GM18526 (cell line): Measurements from ENCODE around the gene CYTH4.

Experiments used
- POLR2A ChIP-seq: IDR thresholded peaks from 3 replicates; pipeline ENCODE4 v1.6.1; 2011; ENCODE audit not compliant: insufficient read length; ENCODE audit errors: extremely low read depth

CYTH4 gene

DNA sequence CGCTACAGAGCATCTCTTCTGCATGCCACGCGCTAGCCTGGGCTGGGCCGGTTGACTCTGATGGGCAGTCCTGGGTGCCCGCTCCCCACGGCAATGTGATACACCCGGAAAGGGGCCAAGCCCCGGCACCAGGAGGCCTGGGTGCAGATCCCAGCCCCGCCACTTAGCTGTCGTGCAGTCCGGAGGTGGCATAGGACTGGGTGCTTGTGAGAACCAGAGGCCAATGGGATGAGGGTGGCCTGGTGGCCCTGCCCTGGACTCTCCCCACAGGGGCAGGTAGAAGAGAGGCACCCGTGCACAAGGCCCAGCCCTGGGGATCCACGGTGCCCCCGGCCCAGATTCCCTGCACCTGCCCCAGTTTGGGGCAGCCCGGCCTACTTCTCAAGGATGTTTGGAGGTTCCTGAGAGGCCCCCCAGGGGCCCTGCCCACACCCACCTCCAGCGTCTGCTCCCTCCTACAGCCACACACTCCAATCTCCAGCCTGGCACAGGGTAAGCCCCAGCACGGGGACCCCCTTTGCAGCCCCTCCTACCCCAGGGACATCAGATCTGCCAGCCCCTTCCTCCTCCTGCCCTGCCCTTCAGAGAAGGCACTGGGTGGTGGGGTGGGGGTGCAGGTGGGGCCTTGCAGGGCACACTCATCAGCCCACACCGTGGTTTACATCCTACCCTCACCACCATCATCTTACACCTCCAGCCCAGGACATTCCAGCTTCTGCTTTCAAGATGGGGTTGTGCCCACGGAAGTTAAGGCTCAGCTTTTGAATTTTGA is 66.9 kb downstream of the CYTH4 start:
- no peak for TF ChIP-seq POLR2A

DNA sequence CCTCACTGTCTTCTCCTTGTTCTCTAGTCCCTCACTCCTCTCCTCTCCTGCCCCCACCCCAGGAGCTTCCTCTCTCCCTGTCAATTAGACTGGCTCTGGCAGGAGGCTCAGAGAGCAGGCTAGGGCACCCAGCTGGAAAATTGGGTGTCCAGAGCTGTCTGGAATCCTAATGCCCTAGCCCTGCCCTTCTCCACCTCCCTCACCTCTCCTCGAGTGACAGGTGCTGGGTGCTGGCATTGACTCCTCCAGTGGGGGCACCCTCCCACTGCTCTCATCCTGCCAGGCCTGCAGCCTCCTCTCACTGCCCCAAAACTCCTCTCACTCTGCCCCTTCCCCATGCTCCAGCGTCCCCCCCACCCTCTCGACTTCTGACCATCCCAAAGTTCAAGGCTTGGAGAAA is 68.9 kb downstream of the CYTH4 start:
- TF ChIP-seq POLR2A = no peak

DNA sequence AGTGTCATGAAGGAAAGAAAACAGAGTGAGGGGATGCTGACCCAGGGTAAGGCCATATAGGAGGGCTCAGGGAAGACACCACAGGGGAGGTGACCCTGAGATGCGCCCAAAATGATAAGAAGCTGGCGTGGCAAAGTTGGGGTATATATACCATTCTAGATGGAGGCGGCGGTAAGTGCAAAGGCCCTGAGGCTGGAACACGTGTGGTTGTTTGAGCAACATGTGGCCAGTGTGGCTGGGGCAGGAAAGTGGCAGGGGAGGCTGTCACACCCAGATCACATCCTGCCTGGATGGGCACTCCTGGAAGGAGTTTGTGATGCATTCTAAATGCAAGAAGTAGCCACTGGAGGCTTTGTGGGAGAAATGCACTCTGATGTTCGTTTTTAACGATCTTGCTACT is 70.2 kb downstream of the CYTH4 start:
- no peak for TF ChIP-seq POLR2A

DNA sequence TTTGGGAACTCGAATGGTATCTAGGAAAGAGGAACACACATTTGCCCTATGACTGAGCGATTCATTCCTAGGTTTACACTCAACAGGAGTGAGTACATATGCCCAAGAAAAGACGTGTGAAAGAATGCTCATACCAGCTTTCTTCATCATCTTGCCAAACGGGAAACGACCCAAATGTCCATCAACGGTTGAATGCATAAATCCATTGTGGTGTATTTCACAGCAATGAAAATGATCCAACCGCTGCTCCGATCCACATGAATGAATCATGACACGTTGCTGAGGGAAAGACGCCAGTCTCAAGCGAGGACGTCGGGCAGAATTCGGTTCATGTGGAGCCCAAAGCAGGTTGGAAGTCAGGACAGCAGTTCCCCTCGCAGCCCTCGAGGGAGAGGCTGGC is 71.5 kb downstream of the CYTH4 start:
- TF ChIP-seq POLR2A = no peak

DNA sequence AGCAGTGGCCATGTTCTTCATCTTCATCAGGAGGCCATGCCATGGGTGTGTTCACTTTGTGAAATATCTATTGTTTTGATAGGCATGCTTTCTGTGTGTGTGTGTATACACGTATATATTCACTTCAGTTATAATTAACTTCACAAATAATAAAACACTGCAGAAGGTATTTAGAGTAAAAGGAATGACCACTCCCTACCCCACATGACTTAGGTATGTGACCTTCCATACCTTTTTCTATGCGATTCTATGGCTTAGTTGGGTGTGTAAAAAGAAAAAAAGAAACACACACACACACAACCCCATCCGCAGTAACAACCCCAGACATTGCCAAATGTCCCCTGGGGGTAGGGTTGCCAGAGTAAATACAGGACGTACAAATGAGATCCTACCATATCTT is 72.0 kb downstream of the CYTH4 start:
- no peak for TF ChIP-seq POLR2A

DNA sequence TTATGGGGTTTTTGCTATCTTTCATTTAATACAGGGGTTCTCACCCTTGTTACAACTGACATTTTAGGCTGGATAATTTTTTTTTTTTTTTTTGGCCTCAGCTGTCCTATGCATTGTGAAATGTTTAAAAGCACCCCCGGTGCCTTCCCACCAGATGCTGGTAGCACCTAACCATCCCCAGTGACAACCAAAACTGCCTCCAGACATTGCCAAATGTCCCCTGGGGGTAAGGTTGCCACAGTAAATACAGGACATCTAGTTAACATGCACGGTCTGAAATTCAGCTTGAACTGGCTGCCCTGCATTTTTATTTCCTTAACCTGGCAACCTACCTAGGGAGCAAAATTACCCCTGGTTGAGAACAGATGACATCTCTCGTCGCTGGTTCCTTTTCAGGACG is 72.4 kb downstream of the CYTH4 start:
- TF ChIP-seq POLR2A = no peak

DNA sequence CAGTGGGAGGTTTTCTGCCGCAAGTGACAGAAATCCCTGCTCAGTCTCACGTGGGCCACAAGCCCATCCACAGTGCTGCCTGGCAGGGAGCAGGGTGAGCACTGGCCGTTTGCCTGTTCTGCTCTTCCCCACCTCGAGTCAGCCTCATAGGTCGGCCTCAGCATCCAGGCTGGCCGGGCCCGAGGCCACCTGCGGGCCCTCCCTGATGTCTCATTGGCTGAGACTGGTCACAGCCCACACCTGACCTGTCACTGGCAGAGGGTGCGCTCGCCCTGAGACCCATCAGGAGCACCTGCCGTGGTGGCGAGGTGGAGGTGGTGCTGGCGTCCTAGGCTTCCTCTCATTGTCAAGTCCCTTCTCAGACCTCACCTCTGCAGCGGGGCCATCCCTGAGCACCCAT is 72.9 kb downstream of the CYTH4 start:
- no peak for TF ChIP-seq POLR2A

DNA sequence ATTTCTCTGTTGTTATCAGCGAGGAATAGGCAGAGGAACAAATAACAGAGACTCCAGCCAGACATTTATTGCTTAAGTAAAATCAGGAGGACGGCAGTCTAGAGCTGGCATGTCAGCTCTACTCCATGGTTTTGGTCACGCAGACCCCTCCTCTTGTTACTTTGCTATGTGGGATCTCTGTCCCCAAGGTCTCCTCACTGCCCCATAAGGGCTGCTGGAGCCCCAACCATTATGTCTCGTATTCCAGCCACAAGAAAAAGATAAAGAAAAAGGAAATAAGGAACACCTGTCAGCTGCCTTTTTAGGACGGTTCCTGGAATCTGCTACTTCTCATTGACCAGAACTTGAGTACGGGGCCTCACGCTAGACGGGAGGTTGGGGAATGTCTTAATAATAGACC is 74.6 kb downstream of the CYTH4 start:
- TF ChIP-seq POLR2A = no peak

DNA sequence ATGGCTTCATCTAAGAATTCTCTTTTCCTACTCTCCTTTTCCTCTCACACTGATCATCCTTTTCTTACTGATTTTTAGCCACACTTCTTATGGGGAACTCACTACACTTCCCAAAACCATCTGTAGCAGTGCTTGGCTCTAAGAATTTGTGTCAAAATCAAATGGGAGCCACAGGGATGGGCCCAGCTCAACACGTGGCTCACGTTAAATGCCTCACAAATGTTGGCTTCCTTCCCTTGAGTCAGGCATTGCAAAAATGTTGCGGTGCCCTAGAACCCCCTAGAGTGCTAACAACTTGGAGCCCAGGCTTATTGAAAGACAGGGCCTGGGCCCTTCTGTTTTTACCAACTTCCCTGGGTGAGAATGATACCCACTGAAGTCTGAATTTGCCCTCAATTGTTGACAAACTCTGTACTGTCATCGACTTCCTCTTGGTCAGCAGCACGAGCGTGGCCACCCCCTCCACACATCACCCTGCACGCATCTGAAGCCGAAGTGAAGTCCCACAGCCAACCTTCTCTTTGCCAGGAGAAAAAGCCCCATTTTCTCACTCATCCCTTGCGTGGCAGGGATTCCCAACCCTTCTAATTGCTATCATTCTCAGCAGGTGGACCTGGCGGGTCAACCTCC is 75.3 kb downstream of the CYTH4 start:
- TF ChIP-seq POLR2A = no peak

DNA sequence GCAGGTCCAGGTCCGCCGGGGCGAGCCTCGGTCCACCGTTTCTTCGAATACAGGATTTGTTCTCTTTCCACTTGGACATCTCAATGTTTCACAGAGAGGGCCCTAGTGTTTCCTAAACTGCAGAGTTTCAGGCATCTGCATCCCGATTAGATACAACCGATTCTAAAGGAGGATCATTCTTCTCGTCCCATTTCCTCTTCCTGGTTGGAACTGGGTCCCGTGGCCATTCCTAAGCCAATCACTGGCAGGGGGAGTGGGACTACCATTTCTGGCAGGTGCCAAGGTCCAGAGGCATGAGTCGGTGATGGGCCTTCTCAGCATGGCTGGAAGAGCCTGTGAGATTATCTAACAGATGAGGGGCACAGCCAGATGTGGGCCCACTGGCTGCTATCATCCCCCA is 76.1 kb downstream of the CYTH4 start:
- TF ChIP-seq POLR2A = no peak

DNA sequence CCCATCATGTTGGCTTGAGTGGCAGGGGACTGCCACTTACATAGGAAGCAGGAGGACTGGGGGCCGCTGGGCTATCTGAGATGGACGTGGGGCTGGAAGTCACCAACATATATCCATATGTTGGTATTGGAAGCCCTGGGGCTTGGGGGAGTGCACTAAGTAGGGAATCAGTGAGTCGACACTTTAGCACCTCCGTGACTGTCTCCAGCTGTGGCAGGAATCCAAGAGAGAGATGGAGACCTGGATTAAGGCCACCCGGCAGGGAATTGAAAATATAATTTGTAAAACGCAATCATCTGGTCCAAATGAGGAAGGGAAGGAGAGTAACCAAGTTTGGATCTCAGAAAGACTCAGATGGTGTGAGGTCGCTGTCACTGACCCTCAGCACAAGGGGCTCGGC is 76.6 kb downstream of the CYTH4 start:
- TF ChIP-seq POLR2A = no peak

DNA sequence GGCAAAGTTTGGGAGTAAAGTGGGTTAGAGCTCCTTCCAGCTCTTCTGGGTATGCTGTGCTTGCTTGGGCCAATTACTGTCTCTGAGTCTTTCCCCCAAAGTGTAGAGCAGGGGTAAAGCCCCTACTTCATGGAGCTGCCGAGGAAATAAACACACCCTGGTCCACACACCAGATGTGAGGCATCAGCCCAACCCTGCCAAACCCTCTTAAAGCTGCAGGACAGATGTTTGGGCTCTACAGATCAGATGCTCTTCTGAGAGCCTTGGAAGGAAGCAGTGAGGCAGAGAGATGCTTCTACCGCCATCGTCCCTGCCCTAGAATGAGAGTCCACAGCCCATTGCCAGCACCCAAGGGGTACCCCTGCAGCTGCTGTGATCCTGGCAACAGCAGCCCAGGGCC is 80.3 kb downstream of the CYTH4 start:
- no peak for TF ChIP-seq POLR2A

DNA sequence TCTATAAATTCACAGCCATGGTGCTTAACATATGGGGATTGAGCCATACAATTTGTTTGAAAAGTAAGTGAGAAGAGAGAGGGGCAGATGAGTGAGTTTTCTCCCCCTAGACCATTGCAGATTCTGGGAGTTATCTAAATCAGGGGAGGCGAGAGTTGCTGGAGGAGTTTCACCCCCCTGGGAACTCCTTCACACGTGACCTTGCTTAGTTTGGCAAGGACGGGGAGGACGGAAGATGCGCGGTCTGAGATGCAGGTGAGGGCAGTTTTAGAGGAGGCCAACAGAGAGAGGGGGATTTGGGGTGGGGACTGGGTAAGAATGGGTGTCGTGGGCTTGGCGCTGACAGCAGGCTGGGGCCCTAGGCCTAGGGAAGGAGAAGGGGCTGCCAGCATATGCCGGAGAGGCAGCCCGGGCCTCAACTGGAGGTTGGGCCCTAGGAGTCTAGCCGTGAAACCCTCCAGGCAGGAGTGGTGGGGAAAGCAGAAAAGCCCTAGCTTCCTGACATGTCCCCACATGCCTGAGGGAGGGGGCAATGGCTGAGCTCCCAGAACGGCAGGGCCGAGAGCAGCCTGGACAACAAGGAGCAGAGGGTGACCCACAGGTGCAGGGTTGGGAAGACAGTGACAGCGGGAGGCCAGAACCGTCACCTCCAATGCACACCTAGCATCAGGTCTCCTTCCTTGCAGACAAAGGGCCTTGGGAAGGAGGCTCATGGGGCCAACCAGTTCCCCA is 81.1 kb downstream of the CYTH4 start:
- TF ChIP-seq POLR2A = no peak
